GM18499 (cell line): ENCODE data around the gene INTS4.
"Not testable (repeated sequence)": the region's sequence is repeated elsewhere in the genome, so short reads cannot be mapped to it uniquely, and the experiment has no call there.

Experiments used
- ATAC-seq: cut with Tn5 transposase; IDR thresholded peaks from one replicate; pipeline ENCODE4 v1.9.1; 2021; ENCODE audit warnings: moderate number of reproducible peaks; ENCODE audit not compliant: insufficient read depth, unreplicated experiment

Gene INTS4

DNA sequence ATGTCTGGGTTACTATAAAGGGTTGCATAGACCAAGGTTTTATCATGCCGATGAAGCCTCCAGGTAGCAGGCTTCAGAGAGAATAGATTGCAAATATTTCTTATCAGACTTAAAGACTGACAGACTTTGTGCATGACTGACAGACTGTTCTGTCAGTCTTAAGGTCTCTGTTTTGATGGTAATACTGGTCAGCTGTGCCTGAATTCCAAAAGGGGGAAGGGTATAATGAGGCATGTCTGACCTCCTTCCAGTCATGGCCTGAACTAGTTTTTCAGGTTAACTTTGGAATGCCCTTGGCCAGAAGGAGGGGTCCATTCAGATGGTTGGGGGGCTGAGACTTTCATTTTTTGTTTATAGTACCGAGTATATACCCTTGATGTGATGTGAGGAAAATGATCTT lies 33.3 kb upstream of the INTS4 start:
- no peak for ATAC-seq

GRCh38 chr11:78025378-78025777 lies 30.9 kb upstream of the INTS4 start:
- no peak for ATAC-seq

DNA sequence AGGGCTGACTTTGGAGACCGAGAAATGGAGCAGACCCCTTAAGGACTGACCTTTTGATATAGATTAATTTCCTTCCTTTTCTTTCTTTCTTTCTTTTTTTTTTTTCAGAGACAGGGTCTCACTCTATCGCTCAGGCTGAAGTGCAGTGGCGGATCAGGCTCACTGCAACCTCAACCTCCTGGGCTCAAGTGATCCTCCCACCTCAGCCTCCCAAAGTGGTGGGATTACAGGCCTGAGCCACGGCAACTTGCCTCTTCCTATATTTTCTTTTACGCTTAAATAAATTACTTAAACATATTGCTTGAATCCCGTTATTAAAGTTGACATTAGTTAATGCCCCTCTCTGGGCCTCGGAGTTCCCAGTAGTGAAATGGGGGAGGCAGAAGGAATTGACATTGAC lies 29.0 kb upstream of the INTS4 start:
- no peak for ATAC-seq

- no peak for ATAC-seq
These were observed 28.2 kb upstream of the INTS4 start, which contains the start of gene KCTD14 for GRCh38 chr11:78022397-78023396. TSS of gene KCTD14 (minus strand) at chr11:78023276. CDS start at chr11:78023249, 27 bp downstream.

DNA sequence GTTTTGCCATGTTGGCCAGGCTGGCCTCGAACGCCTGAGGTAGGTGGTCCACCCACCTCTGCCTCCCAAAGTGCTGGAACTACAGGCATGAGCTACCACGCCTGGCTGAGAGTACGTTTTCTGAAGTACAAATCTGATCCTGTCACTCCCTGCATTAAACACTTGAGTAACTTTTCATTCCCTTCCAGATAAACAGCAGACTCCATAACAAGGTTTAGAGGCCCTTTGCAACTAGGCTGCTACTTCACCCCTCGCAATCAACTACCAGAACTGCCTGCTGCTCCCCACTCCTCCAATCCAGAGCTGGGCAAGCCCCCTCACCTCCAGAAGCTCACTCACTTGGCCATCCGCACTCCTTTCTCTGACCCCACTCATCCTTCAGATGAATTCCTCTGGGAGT lies 27.1 kb upstream of the INTS4 start:
- no peak for ATAC-seq

- no peak for ATAC-seq
These were observed 25.8 kb upstream of the INTS4 start for GRCh38 chr11:78020246-78020645.

DNA sequence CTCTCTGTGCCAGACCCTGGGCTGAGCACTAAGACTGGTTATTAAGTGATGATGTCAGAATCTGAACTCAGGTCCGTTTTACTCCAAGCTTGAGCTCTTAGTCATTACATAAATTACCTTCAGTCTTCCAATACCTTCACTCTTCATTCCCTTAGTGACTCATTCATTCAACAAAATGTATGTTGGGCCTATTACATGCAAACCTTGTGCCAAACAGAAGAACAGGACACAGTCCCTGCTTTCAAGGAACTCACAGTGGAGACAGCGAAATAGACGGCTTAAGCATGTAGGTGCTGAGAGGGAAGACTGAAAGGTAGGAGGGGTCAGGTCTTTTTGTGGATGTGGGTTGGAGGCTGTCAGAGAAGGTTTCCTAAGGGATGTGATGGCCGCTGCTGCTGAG lies 25.3 kb upstream of the INTS4 start:
- no peak for ATAC-seq

DNA sequence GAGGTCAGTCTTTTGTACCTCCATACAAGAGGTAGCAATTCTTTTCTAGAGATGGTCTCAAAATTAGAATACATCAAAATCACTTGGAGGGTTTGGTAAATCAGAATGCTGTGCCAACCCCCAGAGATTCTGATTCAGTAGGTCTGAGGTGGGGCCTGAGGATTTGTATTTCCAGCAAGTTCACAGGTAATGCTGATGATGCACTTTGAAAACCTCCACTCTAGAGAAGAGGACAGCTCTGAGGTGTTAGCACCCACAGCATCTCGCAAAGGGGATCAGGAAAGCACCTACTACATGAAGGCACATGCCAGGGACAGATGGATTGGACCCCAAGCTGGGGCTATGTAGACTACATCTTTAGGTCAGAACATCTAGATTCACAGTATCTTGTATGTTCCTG lies 21.4 kb upstream of the INTS4 start:
- ATAC-seq, result no peak

DNA sequence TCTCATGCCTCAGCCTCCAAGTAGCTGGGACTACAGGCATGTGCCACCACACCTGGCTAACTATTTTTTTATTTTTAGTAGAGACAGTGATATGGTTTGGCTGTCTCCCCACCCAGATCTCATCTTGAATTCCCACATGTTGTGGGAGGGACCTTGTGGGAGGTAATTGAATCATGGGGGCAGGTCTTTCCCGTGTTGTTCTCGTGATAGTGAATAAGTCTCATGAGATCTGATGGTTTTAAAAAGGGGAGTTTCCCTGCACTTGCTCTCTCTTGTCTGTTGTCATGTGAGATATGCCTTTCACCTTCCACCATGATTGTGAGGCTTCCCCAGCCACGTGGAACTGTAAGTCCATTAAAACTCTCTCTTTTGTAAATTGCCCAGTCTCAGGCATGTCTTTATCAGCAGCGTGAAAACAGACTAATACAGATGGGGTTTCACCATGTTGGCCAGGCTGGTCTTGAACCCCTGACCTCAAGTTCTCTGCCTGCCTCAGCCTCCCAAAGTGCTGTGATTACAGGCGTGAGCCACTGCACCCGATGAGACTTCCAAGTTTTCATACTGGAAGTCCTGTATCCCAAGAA lies 20.6 kb upstream of the INTS4 start:
- not testable (repeated sequence) for ATAC-seq

DNA sequence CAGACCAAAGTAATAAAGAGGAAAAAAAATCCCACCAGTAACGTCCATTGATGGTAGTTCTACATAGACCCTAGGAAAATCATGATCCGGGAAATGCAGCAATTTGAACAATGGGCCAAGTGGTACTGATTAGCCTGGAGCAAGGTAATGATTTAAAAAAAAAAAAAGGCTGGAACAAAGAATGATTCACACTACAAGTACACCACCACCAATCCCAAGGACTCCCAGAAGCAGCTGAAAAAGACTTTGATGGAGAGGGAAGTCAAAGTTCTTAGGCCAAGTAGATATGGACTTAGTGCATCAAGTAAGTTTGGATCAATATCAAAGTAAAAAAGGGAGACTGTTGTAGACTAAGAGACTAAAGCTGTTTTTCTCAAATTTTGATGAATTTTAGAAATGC lies 16.8 kb upstream of the INTS4 start:
- no peak for ATAC-seq

DNA sequence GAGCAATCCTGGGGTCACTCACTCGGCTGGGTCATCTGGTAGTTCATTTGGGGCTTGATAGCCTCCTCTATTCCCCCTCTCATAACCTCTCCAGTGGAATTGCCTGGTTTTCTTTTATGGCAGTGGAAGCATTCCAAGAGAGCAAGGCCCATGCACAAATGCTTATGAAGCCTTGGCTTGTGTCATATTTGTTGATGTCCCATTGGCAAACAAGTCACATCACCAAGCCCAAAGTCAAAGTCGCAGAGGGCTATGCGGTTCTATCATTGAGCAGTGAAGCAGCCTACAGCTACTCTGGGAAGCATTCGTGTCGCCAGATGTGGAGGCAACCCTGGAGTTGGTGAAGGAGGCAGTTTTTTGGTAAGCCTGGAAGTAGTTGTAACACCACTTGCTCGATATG lies 16.3 kb upstream of the INTS4 start:
- no peak for ATAC-seq

GRCh38 chr11:78010304-78010703 lies 15.8 kb upstream of the INTS4 start:
- no peak for ATAC-seq

DNA sequence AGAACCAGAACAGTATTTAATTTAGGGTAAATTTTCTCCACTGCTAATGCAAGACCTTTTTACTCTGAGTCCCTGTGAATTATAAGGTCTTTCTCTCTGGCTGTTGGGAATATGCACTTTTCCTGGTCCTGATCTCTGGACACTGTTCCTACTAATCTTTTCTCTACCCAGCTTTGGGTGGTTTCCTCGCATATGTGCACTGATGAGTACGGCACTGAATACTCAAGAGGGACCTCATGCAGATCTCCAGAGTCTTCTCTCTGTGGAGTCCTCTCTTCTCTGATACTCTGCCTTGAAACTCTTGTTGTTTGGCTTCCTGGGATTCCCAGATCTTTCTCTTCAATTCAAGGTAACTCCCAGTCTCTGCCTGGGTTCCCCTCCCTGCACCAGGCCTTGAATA lies 14.6 kb upstream of the INTS4 start:
- ATAC-seq, result no peak

DNA sequence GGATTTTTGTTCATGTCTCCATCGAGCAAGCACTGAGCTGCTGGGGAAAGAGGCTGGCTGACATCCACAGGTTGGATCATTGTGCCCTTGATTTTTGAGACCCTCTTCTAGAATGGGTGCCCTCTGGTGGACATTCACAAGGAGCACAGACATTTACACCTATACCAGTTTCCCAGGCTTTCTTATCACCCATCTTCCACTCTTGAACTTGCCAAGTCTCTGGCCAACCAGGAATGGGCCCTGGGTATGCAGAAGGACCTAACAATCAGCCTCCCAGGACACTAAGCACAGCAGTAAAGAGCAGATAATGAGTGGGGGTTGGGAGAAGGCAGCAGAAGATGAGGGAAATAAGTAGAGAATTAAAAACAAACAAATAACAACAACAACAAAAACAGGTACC lies 5.7 kb upstream of the INTS4 start:
- no peak for ATAC-seq

GRCh38 chr11:77999446-78000030 lies 5.1 kb upstream of the INTS4 start:
- ATAC-seq, result no peak

- no peak for ATAC-seq
These were observed 566 bp downstream of the INTS4 start for GRCh38 chr11:77993902-77994301.

DNA sequence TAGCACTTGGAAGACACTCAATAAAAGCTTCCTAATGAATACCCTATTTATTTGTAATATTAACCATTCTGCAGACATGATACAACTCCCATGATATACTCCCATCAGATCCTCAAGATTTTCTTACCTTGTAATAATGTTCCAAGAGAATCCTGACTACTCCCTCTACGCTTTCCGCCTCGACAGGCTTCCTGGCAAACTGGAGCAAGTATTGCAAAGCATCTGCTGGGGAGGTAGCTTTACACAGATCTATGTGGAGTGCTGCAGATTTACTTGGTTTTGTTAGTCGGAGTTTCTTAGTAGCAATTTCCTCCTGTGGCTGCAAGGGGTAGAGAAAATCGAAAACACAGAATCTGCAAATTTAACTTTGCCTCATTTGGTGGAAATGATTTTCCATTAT lies 3.5 kb downstream of the INTS4 start:
- ATAC-seq, result no peak

GRCh38 chr11:77986456-77986855 lies 8.0 kb downstream of the INTS4 start:
- not testable (repeated sequence) for ATAC-seq

DNA sequence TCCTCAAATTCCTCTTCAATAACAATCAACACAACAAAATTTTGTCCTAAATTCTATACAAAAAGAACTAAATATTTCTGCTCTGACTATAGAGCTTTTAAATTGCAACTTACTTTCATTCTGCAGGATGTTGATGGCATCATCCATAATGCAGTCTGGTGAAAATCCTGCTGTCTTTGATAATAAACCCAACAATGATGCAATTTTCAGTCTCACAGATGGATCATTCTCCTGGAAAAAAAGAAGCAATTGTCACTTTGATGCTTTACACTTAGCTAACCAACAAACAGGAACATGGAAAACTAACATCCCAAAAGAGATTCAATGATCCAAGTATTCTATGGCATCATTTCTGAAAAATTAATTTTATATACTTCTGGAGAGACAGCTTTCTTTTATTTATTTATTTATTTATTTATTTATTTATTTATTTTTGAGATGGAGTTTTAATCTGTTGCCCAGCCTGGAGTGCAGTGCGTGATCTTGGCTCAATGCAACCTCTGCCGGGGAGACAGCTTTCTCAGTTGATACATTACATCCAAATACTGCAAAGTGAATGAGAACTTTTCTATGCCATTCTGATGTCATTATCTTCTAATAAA lies 13.0 kb downstream of the INTS4 start:
- no peak for ATAC-seq

- ATAC-seq, result no peak
These were observed 26.1 kb downstream of the INTS4 start for GRCh38 chr11:77968337-77968736.

DNA sequence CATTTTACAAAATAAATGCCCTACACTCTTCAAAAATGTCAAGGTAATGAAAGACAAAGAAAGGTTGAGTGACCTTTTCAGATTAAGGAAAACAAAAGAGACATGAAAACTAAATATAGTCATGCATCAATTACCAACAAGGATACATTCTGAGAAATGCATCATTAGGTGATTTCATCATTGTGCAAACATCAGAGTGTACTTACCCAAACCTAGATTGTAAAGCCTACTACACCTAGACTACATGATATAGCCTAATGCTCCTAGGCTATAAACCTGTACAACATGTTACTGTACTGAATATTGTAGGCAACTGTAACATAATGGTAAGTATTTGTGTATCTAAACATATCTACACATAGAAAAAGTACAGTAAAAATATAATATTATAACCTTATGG lies 26.7 kb downstream of the INTS4 start:
- ATAC-seq, result no peak
